Measurements from ENCODE around the gene CST3. TPM values are rescaled to one million over a fixed set of nuclear protein-coding genes. Genes with fewer than 3 reads are reported as not detected.
"Not testable (repeated sequence)": the region's sequence is repeated elsewhere in the genome, so short reads cannot be mapped to it uniquely, and the experiment has no call there.

Gene CST3, protein sequence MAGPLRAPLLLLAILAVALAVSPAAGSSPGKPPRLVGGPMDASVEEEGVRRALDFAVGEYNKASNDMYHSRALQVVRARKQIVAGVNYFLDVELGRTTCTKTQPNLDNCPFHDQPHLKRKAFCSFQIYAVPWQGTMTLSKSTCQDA
- 1,000 to 10,000 TPM; 1,234 to 1,451 TPM for total RNA-seq
- long read RNA-seq, donor 1, transcript CST3-201 (3 exons, 873 nt) = major isoform, 360 of 372 reads
- long read RNA-seq, donor 1, partial matches to known transcripts = 8 of 372 reads
- long read RNA-seq, donor 1, other reads (novel, unspliced or antisense) = 2 of 372 reads
- long read RNA-seq, donor 2, transcript CST3-201 (3 exons, 873 nt) = major isoform, 911 of 963 reads
- long read RNA-seq, donor 2, transcript CST3-203 (4 exons, 3,286 nt) = minor isoform, 20 of 963 reads
- long read RNA-seq, donor 2, partial matches to known transcripts = 6 of 963 reads
- long read RNA-seq, donor 2, other reads (novel, unspliced or antisense) = 26 of 963 reads

DNA sequence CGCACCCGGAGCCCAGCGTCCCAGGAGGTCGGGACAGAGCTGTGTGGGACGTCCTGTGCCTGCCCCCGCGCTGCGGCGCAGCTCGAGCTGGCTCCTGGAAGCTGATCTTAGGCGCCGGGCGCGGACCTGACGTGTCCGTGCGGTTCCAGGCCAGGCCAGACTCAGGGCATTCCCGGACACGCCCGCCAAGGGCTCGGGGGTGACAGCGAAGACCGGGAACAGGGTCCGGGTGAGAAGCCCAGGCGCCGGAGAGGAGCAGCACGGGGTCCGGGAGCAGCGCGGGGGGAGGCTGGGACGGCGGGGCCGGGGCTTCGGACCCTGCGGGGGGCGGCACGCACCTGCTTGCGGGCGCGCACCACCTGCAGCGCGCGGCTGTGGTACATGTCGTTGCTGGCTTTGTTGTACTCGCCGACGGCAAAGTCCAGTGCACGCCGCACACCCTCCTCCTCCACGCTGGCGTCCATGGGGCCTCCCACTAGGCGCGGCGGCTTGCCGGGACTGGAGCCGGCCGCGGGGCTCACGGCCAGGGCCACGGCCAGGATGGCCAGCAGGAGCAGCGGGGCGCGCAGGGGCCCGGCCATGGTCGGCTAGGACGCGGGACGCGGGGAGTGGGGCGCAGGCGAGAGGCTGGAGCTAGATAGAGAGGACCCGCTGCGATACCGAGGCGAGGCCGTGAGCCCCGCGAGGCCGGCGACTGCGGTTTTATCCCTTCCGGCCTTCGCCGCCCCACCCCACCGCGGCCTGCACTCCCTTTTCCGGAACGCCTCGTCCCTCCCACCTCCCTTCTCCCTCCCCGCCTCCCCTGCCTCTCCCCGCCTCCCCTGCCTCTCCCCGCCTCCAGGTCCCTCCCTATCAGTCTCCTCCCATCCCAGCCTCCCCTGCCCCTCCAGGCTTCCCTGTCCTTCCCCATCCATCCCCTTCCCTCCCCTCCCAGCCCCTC lies at the start of gene CST3:
CST3 (minus strand) TSS at position 674 of the 940 bp plus-strand sequence; CDS start at position 581, 93 bp downstream.
- peak; percentile 97 for DNase-seq (ENCODE audit: low spot score)
- intact Hi-C loops (cut with DNase I) = loop anchor here in 1 of 2 donors (10.0 kb wide), 1 partner anchor 283 kb away; the partner anchor contains the start of gene NXT1

DNA sequence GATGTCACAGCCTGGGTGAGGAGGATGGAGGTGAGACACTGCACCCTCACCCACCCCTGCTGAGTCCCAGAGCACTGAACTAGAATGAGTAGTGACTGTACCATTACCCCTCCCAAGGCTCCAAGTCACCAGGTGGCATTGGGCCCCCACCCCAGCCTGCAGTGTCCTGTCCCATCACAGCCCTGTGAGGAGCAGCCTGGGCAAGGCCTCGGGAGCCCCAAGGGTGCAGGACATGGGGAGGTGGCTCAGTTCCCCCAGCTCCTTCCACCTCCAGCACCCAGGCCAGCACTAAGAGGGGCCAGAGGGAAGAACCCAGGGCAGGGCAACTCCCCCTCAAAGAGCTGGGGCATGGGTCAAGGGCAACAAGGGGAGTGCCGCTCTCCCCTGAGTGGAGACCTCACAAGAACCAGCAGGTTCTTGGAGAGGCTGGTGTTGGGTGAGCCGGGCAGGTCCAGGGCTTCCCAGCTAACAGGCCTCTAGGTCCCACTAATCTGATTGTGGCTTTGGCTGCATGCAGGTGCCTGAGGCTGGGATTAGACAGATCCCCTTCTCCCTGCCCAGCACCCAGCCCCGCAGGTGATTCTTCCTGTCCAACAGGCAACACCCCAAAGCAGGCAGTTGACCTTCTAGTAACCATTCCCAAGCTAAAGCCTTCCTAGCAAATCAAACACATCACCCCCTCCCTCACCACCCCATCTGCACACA lies 48.4 kb upstream of the CST3 start:
- intact Hi-C loops (cut with DNase I) = no loop called here
- no peak for DNase-seq (ENCODE audit: low spot score)

DNA sequence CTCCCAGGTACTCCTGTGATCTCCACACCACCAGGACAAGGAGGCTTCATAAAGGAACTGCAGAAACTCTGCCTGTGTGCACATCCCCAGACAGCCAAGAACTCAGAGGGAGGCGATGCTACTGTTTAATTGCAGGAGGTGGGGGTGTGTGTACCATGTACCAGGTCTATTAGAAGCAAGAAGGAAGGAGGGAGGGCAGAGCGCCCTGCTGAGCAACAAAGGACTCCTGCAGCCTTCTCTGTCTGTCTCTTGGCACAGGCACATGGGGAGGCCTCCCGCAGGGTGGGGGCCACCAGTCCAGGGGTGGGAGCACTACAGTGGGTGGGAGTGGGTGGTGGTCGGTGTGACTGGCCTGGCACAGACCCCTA lies 47.8 kb upstream of the CST3 start:
- DNase-seq (ENCODE audit: low spot score); intact Hi-C loops (cut with DNase I): not testable (repeated sequence)

DNA sequence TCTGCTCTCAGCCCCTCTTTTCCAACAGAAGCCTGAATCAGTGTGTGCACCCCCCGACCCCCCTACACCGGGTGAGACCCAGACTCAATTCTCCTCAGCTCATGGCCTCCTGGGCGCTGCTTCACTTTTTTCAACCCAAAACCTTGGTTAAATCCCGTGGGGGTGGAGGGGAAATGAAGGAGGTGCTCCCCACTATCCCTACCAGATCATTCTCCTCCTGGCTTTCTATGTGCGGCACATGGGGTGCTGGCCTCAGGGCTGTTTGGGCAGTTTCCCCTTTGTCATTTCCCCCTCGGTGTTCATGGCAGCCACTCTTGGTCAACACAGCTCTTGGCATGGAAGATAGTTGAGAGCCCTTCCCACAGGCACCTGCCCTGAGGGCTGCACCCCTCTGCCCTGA lies 46.5 kb upstream of the CST3 start:
- DNase-seq (ENCODE audit: low spot score) = no peak
- intact Hi-C loops (cut with DNase I) = no loop called here

DNA sequence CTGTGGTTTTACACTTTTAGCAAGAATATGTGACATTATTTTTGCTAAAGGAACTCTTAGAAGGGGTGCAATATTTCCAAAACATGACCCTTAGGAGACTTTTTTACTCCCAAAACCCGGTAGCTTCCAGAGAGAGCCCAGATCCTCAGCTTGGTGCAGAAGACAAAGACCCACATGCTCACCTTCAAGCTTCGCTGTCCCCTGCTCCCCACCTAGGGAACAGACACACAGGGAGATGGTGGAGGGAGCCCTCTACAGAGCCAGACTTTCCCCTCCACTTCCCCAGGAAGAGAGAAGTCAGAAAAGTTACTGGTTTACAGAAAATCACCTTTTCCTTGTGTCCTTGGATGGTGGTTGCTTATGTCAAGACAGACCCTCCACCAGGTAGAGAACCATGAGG lies 46.1 kb upstream of the CST3 start:
- DNase-seq (ENCODE audit: low spot score) = no peak
- intact Hi-C loops (cut with DNase I) = no loop called here

DNA sequence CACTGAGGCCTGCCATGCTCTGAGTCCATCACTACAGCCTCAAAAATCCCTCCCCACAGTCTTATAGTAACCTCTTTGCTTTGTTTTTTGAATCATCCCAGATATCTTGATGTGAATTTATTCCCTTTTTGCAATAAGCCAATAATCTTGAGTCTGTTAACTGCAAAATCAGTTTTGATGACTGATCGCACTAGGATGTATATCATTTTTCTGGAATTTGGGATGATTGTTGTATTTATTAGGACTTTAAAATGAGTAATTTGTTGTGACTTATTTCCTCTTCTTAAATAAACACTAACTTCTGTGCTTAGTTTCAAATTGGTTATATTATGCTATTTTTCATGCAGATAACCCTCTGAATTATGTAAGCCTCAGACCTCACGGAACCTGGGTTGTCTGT lies 45.5 kb upstream of the CST3 start:
- no peak for DNase-seq (ENCODE audit: low spot score)
- intact Hi-C loops (cut with DNase I) = no loop called here

DNA sequence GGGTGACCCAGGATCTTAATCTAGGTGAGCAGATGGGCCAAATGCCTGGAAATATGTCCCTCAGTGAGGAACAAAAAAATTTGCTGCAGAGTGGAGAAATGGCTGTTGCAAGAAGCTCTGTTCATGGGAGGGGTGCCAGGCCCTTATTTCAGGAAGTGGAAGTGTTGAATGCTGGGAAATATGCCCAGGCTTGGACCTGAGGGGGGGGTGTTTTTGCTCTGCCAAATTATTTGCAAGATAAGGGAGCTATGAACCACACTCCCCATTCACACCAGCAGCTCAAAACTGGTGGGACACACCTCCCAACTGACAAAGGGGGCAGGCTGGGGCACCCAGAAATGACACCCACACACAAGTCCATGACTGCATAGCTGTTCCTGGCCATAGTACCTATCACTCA lies 42.4 kb upstream of the CST3 start:
- intact Hi-C loops (cut with DNase I) = no loop called here
- DNase-seq (ENCODE audit: low spot score) = no peak

DNA sequence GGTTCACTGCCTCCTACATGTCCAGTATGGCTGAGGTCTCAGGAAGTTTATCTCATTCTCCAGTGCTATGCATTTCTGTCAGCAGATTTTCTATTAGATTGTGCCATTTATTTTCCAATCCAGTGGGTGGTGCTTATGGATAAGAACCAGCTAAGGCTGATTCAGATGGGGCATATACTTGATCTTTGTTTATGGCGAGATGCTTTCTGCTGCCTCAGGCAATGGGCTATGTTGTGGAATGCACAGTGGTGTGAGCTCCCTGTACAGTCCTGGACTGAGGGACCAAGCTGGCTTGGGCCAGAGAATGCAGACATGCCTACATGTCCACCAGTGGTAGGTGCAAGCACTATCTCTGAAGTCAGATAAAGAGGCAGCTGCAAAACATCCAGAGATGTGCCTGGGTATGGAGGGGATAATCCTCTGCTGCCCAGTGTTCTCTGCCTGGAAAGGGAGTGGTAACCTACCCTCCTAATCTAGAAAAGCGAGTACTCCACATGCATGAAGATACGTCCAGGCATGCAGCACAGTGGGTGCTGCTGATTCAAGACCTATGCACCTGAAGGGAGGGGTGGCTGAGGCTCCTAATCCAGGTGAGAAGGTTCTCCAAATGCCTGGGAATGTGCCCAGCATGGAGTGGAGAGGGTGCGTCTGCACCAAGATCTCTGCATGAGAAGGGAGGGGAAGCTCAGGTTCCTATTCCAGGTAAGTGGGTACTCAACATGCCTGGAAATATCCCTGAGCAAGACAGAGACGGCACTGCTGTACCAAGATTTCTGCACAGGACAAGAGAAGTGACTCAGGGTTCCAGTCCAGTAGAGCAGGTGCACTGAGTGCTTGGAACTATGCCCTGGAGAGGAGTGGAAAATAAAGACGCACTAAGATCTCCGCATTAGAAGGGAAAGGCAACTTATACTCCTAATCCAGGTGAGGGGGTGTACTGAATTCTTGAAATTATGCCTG lies 41.7 kb upstream of the CST3 start:
- intact Hi-C loops (cut with DNase I) = no loop called here

DNA sequence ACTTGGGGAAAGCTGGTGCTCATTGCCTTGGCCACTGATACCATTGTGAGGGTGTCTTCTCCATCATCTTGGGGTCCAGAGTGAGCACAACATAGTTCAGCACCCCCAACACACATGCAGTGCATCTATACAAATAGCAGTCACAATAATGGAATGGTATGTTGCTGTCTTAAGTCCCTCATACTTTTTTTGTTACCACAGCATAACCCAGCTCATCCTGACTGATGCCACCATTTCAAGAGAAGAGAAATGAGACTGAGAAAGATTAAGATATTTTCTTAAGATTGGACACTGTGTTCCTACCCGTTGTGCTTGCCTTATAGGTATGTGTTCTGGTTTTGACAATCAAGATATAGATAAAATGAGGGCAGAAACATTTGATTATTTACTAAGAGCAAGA lies 35.5 kb upstream of the CST3 start:
- intact Hi-C loops (cut with DNase I) = no loop called here
- DNase-seq (ENCODE audit: low spot score) = no peak

More for the DNA sequence above, 41.7 kb upstream of the CST3 start:
- no peak for DNase-seq (ENCODE audit: low spot score)

DNA sequence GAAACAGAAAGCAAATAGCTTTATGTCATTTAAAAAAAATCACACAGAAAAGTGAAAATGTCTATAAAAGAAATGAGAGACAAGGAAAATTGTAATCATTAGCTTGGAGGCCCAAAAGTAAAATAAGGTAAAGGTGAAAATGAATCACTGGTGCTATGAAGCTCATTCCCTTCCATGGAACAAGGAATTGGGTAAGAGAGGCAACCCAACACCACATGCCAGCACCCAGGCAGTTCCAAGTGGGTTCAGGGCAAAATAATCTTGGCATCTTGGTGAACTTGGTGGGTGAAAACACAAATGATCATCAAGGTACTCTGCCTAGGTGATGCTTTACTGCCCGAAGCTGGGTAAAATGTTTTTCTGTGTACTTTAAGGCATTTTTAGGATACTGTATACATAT lies 34.4 kb upstream of the CST3 start:
- no peak for DNase-seq (ENCODE audit: low spot score)
- intact Hi-C loops (cut with DNase I) = no loop called here

DNA sequence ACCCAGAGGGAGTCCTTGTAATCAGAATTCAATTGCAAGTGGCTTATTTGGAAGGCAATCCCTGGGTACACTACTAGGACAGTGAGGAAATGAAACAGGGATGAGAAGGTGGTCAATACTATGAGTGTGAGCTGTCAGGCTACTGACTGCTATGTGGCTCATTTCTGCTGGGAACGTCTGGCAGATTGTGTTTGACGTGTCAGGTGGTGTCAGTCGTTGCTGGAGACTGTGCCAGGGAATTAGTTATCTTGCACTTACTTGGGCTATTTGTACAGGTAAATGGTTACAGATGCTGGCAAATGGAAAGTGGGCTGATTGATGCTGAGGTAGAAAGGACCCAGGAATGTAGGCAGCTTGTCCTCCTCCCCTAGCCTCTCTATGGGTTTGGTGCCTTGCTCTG lies 33.7 kb upstream of the CST3 start:
- DNase-seq (ENCODE audit: low spot score) = no peak
- intact Hi-C loops (cut with DNase I) = no loop called here

DNA sequence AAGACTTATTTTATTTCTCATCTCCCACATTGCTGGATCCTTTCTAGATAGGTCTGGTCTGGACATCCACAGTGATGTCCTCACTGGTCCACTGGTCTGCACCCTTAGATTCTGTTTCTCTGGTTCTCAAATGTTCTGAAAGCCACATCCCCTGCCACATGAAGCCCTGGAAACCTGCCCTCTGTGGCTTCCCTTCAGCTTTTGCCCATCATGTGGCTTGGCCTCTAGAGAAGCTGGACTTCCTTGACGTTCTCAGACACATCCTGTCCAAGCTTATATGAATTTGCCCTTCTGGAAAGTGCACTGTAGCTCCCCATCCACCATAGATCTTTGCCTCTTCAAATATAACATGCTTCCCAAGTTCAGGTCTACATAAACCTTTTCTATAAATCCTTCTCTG lies 32.6 kb upstream of the CST3 start:
- intact Hi-C loops (cut with DNase I) = no loop called here
- no peak for DNase-seq (ENCODE audit: low spot score)

DNA sequence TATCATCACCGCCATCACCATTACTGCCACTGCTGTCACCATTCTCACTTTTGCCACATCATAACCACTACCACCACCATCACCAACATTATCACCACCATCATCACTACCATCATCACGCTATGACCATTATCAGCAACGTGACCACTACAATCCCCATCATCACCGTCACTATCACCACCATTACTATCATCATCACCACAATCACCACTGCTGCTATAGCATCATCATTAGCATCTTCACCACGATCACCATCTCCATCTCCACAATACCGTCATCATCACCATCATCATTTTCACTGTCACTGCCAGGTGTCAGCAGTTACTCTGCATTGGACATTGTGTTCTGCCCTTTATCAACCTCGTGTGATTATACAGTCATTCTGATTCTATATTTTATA lies 32.1 kb upstream of the CST3 start:
- intact Hi-C loops (cut with DNase I) = loop anchor here in 1 of 2 donors (2.0 kb wide), 1 partner anchor 67 kb away; no protein-coding TSS in a partner anchor
- DNase-seq (ENCODE audit: low spot score) = no peak

DNA sequence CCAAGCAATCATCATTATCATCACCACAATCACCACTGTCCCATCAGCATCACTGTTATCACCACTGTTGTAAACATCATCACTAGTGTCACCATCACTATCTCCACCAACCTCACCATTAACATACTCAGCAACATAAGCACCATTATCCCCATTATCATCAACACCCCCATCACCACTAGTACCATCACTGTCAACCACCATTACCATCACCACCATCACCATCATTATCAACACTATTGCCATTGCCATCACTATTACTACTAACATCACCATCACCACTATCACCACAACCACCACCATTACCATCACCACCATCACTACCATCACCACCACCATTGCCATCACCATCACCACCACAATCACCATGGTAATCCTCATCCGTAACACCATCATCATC lies 31.6 kb upstream of the CST3 start:
- DNase-seq (ENCODE audit: low spot score) = no peak
- intact Hi-C loops (cut with DNase I) = loop anchor here in 1 of 2 donors (2.0 kb wide), 1 partner anchor 67 kb away; no protein-coding TSS in a partner anchor

DNA sequence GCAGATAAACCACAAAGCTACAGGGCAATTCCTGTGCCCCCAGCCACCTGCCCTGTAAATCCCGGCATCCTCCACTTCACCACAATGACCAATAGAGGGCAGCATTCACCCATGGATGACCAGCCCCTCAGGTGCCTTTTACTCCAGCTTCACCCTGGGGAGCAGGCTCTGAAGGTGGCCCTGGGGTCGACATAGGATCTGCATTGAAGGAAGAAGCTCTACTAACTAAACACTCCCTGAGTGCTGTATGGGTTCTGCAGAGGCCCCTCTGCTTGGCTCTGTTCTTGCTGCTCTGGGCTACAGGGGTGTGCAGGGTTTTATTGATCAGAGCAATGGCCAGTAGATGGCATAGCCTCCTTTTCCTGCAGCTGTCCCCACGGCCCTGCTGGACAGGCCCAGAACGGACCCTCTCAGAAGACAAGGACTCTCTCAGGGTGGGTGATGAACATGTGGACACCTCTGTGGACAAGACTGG lies 30.8 kb upstream of the CST3 start:
- no peak for DNase-seq (ENCODE audit: low spot score)
- intact Hi-C loops (cut with DNase I) = loop anchor here in 1 of 2 donors (2.0 kb wide), 1 partner anchor 68 kb away; no protein-coding TSS in a partner anchor

DNA sequence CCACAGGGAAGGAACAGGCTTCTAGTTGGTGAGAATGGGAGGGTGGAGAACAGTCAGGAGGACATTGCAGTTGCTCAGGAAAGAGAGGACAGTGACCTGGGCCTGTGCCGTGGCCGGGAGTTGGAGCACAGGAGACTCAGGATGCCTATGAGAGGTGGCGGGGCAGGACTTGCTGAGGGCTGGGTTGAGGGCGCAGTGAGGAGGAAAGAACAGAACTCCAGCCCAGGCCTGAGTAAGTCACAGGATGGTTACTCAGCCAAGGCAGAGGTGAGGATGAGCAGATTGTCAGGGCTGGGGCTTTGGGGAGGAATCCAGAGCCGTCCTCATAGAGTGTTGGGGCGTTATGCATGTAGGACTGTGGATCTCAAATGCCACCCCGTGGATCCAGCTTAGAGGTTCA lies 29.9 kb upstream of the CST3 start:
- intact Hi-C loops (cut with DNase I) = loop anchor here in 1 of 2 donors (2.0 kb wide), 1 partner anchor 69 kb away; no protein-coding TSS in a partner anchor
- DNase-seq (ENCODE audit: low spot score) = no peak

DNA sequence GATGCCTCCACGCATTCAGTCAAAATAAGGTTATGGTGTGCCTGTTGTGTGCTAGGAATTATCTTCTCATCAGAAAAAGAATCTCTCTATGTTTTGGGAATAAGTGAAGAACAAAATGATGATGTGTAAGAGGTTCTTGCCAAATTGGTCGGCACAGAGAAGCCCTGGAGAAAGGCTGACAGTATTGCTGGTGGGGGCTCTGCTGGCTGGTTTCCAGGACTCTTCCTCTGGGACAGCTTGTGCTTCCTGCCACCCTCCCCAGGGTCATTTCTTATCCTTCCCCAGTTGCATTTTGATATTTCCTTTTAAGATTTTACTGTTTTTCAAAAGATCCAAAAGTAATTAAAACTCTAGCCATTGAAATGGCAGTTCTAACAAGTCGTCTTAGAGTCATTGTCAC lies 28.9 kb upstream of the CST3 start:
- no peak for DNase-seq (ENCODE audit: low spot score)
- intact Hi-C loops (cut with DNase I) = no loop called here

DNA sequence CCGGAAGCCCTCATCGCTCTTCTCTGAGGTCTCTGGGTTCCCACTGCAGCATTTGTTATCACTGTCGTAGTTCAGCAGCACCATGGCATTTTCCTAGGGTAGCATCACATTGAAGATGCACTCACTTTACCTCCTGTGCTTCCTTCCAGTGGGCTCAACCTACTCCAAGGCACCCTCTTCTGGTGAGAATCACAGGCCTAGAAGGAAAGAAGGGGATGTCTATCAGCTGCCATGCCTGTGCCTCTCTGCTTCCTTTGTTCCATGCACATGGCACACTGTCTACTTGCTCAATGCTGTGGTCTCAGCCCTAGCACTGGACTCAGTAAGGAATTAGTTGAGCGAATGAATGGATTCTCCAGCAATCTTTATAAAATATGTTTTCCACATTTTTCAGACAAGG lies 28.4 kb upstream of the CST3 start:
- no peak for DNase-seq (ENCODE audit: low spot score)
- intact Hi-C loops (cut with DNase I) = no loop called here

Measured in posterior vena cava (tissue), 2 donors.